Stimulated activated effector memory CD8-positive, alpha-beta T cell treated with anti-CD3 and anti-CD28 coated beads, Interleukin-12 subunit alpha, Interleukin-12 subunit beta, amount 100 ng/mL, for 72 hours (primary cell): Measurements from ENCODE around the gene VASH1.
"Not testable (repeated sequence)": the region's sequence is repeated elsewhere in the genome, so short reads cannot be mapped to it uniquely, and the experiment has no call there.

Source experiments
- ATAC-seq: fragments of 150-1000 bp; cut with Tn5 transposase; 2 replicates; pipeline ENCODE4 v1.10.0; 2021
- DNase-seq, 2 donors: peaks; one replicate each; pipeline ENCODE4 v3.0.0; 2021 to 2022; ENCODE audit warnings: low spot score in 2 of 2
- H3K27ac Mint-ChIP-seq: one replicate; pipeline ENCODE4 v1.8.0; 2022; ENCODE audit warnings: mild to moderate bottlenecking, mixed read lengths
- H3K36me3 Mint-ChIP-seq: one replicate; pipeline ENCODE4 v1.8.0; 2022; ENCODE audit warnings: mild to moderate bottlenecking, mixed read lengths
- H3K4me1 Mint-ChIP-seq: one replicate; pipeline ENCODE4 v1.8.0; 2022; ENCODE audit warnings: mixed read lengths
- H3K4me3 Mint-ChIP-seq: one replicate; pipeline ENCODE4 v1.8.0; 2022; ENCODE audit warnings: mild to moderate bottlenecking, mixed read lengths
- H3K9me3 Mint-ChIP-seq: one replicate; pipeline ENCODE4 v1.8.0; 2022; ENCODE audit warnings: mixed read lengths

The VASH1 gene

GRCh38 chr14:76761136-76761959 is at the start of gene VASH1:
TSS of gene VASH1 (plus strand) at chr14:76761468. CDS start at chr14:76762822, 1,354 bp downstream.
- Mint-ChIP-seq H3K27ac (peak within 1 kb of the TSS; percentile 69), H3K9me3 (no peaks in the 10 kb centered on the region), H3K36me3 (no peaks in the 10 kb centered on the region), H3K4me3 (peak within 1 kb of the TSS; percentile 78), H3K4me1 (peaks cover 19% of the 10 kb centered on the region)
- peak; percentile 68 to 83 for DNase-seq
- peak; percentile 90 for ATAC-seq

GRCh38 chr14:76713121-76713520 is 48.1 kb upstream of the VASH1 start:
- no peak for DNase-seq
- H3K9me3 Mint-ChIP-seq: no peaks in the 10 kb centered on the region
- H3K4me3 Mint-ChIP-seq: no peak overlapping the region
- H3K36me3 Mint-ChIP-seq: no peaks in the 10 kb centered on the region
- no peak overlapping the region for H3K27ac Mint-ChIP-seq
- no peak for ATAC-seq
- H3K4me1 Mint-ChIP-seq: no peaks in the 10 kb centered on the region

- no peak overlapping the region for H3K27ac Mint-ChIP-seq
- no peaks in the 10 kb centered on the region for H3K9me3 Mint-ChIP-seq
- no peak overlapping the region for H3K4me3 Mint-ChIP-seq
- ATAC-seq (no peak), DNase-seq (no peak)
- no peaks in the 10 kb centered on the region for H3K4me1 Mint-ChIP-seq
- no peaks in the 10 kb centered on the region for H3K36me3 Mint-ChIP-seq
These were observed 46.8 kb upstream of the VASH1 start for GRCh38 chr14:76714470-76714869.

GRCh38 chr14:76715101-76715500 is 46.2 kb upstream of the VASH1 start:
- Mint-ChIP-seq H3K36me3 (no peaks in the 10 kb centered on the region), H3K4me1 (no peaks in the 10 kb centered on the region), H3K4me3 (no peak overlapping the region), H3K9me3 (no peaks in the 10 kb centered on the region), H3K27ac (no peak overlapping the region)
- ATAC-seq: no peak
- DNase-seq: no peak

- H3K4me3 Mint-ChIP-seq: no peak overlapping the region
- H3K9me3 Mint-ChIP-seq: no peaks in the 10 kb centered on the region
- H3K36me3 Mint-ChIP-seq: no peaks in the 10 kb centered on the region
- no peak for ATAC-seq
- H3K27ac Mint-ChIP-seq: no peak overlapping the region
- DNase-seq: no peak
- H3K4me1 Mint-ChIP-seq: no peaks in the 10 kb centered on the region
These were observed 45.7 kb upstream of the VASH1 start for GRCh38 chr14:76715511-76716081.

- ATAC-seq (no peak), DNase-seq (no peak)
- no peaks in the 10 kb centered on the region for H3K36me3 Mint-ChIP-seq
- no peak overlapping the region for H3K27ac Mint-ChIP-seq
- H3K4me3 Mint-ChIP-seq: no peak overlapping the region
- H3K9me3 Mint-ChIP-seq: no peaks in the 10 kb centered on the region
- H3K4me1 Mint-ChIP-seq: no peaks in the 10 kb centered on the region
These were observed 45.0 kb upstream of the VASH1 start for GRCh38 chr14:76716285-76716684.

- Mint-ChIP-seq H3K4me3 (no peak overlapping the region), H3K9me3 (no peaks in the 10 kb centered on the region), H3K36me3 (no peaks in the 10 kb centered on the region), H3K27ac (no peak overlapping the region), H3K4me1 (no peaks in the 10 kb centered on the region)
- DNase-seq (no peak), ATAC-seq (no peak)
These were observed 43.6 kb upstream of the VASH1 start for GRCh38 chr14:76717508-76718290.

- H3K27ac Mint-ChIP-seq: no peak overlapping the region
- H3K36me3 Mint-ChIP-seq: no peaks in the 10 kb centered on the region
- DNase-seq: no peak
- ATAC-seq: no peak
- no peaks in the 10 kb centered on the region for H3K9me3 Mint-ChIP-seq
- no peak overlapping the region for H3K4me3 Mint-ChIP-seq
- H3K4me1 Mint-ChIP-seq: no peaks in the 10 kb centered on the region
These were observed 42.8 kb upstream of the VASH1 start for GRCh38 chr14:76718306-76719040.

- no peaks in the 10 kb centered on the region for H3K36me3 Mint-ChIP-seq
- no peak overlapping the region for H3K27ac Mint-ChIP-seq
- no peak overlapping the region for H3K4me3 Mint-ChIP-seq
- H3K4me1 Mint-ChIP-seq: no peaks in the 10 kb centered on the region
- H3K9me3 Mint-ChIP-seq: no peaks in the 10 kb centered on the region
- no peak for ATAC-seq
- peak in 1 of 2 donors; percentile 35 for DNase-seq
These were observed 41.6 kb upstream of the VASH1 start for GRCh38 chr14:76719666-76720065.

GRCh38 chr14:76720382-76720813 is 40.9 kb upstream of the VASH1 start:
- no peaks in the 10 kb centered on the region for H3K4me1 Mint-ChIP-seq
- H3K27ac Mint-ChIP-seq: no peak overlapping the region
- no peak overlapping the region for H3K4me3 Mint-ChIP-seq
- ATAC-seq (no peak), DNase-seq (no peak)
- no peaks in the 10 kb centered on the region for H3K9me3 Mint-ChIP-seq
- no peaks in the 10 kb centered on the region for H3K36me3 Mint-ChIP-seq

GRCh38 chr14:76721506-76721905 is 39.8 kb upstream of the VASH1 start:
- H3K4me3 Mint-ChIP-seq, DNase-seq, H3K27ac Mint-ChIP-seq, ATAC-seq, H3K36me3 Mint-ChIP-seq, H3K4me1 Mint-ChIP-seq, H3K9me3 Mint-ChIP-seq: not testable (repeated sequence)

GRCh38 chr14:76724651-76725550 is 36.4 kb upstream of the VASH1 start:
- ATAC-seq (no peak), DNase-seq (no peak)
- Mint-ChIP-seq H3K9me3 (no peaks in the 10 kb centered on the region), H3K4me1 (no peaks in the 10 kb centered on the region), H3K36me3 (no peaks in the 10 kb centered on the region), H3K4me3 (no peak overlapping the region), H3K27ac (no peak overlapping the region)

GRCh38 chr14:76726551-76726970 is 34.7 kb upstream of the VASH1 start:
- ATAC-seq (no peak), DNase-seq (no peak)
- Mint-ChIP-seq H3K4me3 (no peak overlapping the region), H3K9me3 (no peaks in the 10 kb centered on the region), H3K4me1 (no peaks in the 10 kb centered on the region), H3K36me3 (no peaks in the 10 kb centered on the region), H3K27ac (no peak overlapping the region)

- Mint-ChIP-seq H3K4me3 (no peak overlapping the region), H3K36me3 (no peaks in the 10 kb centered on the region), H3K27ac (no peak overlapping the region), H3K9me3 (no peaks in the 10 kb centered on the region), H3K4me1 (no peaks in the 10 kb centered on the region)
- ATAC-seq (no peak), DNase-seq (no peak)
These were observed 33.9 kb upstream of the VASH1 start for GRCh38 chr14:76727384-76727783.
